NCI-H2171 (cell line): ENCODE results near the gene LYRM9.
"Not testable (repeated sequence)": the region's sequence is repeated elsewhere in the genome, so short reads cannot be mapped to it uniquely, and the experiment has no call there.

Experiments used
- DNase-seq: peaks from one replicate; lab custom pipeline; 2025; lab: John Stamatoyannopoulos, UW

Gene LYRM9

DNA sequence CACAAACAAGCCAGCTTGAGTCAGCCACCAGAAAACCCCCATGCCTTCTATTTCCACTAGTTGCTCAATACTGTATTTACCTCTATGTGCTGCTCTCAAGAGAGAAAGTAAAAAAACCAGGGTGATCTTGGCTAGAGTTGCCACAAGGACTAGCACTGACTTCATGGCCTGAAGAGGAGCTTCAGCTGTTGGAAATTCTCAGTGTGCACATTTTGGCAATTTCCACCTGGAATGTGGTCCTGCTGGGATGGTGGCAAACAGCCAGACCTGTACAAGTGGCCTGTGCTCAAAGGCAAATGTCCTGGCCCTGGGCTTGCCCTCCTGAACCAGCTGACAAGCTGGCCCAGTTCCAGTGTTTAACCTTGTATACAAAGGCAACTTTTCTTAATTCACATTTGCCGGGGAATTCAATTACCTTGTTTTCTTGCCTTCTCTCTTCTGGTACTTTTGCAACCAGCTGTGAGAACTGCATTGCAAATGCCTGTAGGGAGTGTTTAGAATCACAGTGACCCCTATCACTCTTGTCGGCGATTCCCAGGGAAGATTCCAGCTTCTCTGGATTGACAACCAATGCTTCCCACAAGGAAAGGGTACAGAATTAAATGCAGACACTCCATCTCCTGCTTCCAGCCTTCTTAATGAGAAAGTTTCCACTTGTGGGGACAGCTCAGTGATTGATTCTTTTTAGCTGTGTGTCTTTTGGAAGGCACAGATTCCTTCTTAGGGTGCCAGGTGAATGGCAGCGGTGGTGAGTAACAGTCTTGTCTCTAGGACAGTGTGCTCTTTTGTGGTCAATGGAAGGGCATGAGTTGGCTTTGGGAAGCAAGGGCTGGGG is 53.4 kb downstream of the LYRM9 start:
- not testable (repeated sequence) for DNase-seq

- DNase-seq: not testable (repeated sequence)
Observed at GRCh38 chr17:27838607-27839006, 54.6 kb downstream of the LYRM9 start.

DNA sequence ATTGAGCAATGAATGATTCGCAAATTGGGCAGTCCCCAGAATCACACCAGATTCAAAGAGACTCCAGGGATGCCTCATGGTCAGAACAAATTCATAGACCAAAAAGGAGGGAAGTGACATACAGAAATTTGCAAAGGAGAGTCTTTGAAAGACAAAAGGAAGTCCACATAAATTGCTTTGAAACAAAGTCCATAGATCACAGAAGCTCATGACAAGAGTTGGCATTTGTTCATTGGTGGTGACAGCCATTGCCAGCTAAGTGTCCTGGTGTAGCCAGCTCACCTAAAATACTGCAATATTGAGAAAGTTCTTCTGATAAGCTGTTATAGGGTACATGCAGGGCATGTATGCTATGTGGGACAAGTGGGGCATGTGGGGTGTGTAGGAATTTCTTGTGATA is 55.4 kb downstream of the LYRM9 start:
- not testable (repeated sequence) for DNase-seq

DNA sequence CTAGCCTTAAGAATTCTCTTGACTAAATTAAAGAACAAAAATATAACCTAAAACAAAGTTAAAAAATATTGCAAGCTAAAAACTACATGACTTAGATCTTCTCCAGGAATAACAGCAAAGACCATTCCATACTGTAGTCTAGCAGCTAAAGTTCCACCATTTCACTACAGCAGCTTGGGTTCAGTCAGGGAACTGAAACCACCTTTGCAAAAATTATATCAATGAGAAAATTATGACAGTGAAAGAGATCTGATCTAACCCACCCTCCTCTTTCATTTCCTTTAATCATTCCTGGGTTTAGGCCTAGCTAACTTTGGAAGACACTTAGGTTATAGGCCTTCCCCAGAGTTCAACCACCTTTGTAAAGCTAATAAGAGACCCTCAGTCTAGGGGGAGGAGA is 56.5 kb downstream of the LYRM9 start:
- DNase-seq: no peak

DNA sequence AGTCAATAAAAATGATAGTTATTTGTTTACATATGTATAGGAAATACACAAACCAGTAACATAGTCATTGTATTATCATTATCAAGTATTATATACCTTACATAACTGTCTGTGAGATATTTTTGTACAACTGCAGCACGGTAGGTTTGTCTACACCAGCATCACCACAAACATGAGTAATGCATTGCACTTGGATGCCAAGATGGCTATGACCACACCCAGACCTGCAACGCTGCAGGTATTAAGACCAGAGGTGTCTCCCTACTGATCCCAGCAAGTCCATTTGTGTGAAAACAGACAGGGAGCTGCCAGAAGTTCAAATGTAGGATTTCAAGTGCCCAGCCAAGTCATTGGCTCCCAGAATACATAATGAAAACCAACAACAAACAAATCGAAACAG is 58.6 kb downstream of the LYRM9 start:
- DNase-seq: no peak

- no peak for DNase-seq
Observed at GRCh38 chr17:27832831-27833230, 60.3 kb downstream of the LYRM9 start.

DNA sequence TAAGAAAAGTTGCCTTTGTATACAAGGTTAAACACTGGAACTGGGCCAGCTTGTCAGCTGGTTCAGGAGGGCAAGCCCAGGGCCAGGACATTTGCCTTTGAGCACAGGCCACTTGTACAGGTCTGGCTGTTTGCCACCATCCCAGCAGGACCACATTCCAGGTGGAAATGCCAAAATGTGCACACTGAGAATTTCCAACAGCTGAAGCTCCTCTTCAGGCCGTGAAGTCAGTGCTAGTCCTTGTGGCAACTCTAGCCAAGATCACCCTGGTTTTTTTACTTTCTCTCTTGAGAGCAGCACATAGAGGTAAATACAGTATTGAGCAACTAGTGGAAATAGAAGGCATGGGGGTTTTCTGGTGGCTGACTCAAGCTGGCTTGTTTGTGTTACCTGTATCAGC is 63.3 kb downstream of the LYRM9 start:
- DNase-seq: not testable (repeated sequence)

GRCh38 chr17:27829143-27829711 is 63.9 kb downstream of the LYRM9 start:
- not testable (repeated sequence) for DNase-seq
